IMR-90 (cell line): ENCODE measurements around the gene IL20RA. TPM values are rescaled to one million over a fixed set of nuclear protein-coding genes. Genes with fewer than 3 reads are reported as not detected.

Source experiments
- ATAC-seq: fragments of 200-7000 bp; cut with Tn5 transposase; 2 replicates; pipeline ENCODE4 v1.9.1; 2020; ENCODE audit warnings: low read depth, mild to moderate bottlenecking, moderate library complexity
- BruUV-seq: library from RNA; stranded (reverse); fragments of 400-500 nt; replicated peaks from 2 replicates; lab custom pipeline; 2021; lab: Mats Ljungman, UMichigan
- CTCF ChIA-PET: fragments of 300-600 bp; formaldehyde crosslinking; extraction: SDS; loops from one replicate; lab custom pipeline; 2021; ENCODE audit warnings: antibody characterized with exemption; lab: Yijun Ruan, JAX
- POLR2A ChIA-PET: fragments of 300-600 bp; sonication (Branson Sonifier 250); formaldehyde crosslinking; loops from one replicate; lab custom pipeline; 2022; ENCODE audit warnings: antibody characterized with exemption; ENCODE audit not compliant: unreplicated experiment; lab: Charles Lee
- DNase-seq: peaks from one replicate; pipeline ENCODE4 v3.0.0; 2013
- H2AFZ ChIP-seq: replicated peaks from 2 replicates; pipeline ENCODE3; 2013; ENCODE audit warnings: low read length, mild to moderate bottlenecking; ENCODE audit not compliant: poor library complexity
- H2AK5ac ChIP-seq: 2 replicates; pipeline ENCODE4 v1.6.1; 2013; ENCODE audit warnings: low read depth, low read length, inconsistent platforms
- H2AK9ac ChIP-seq: replicated peaks from 2 replicates; pipeline ENCODE3; 2013; ENCODE audit warnings: mild to moderate bottlenecking, low read depth, low read length, moderate library complexity; ENCODE audit not compliant: poor library complexity
- H2BK120ac ChIP-seq: 2 replicates; pipeline ENCODE4 v1.6.1; 2013; ENCODE audit warnings: low read depth, low read length, inconsistent platforms
- H2BK15ac ChIP-seq: 3 replicates; pipeline ENCODE4 v1.6.1; 2013; ENCODE audit warnings: low read depth, low read length, inconsistent platforms
- H2BK20ac ChIP-seq: 2 replicates; pipeline ENCODE4 v1.6.1; 2013; ENCODE audit warnings: low read depth, mild to moderate bottlenecking, inconsistent platforms, low read length, moderate library complexity
- H2BK5ac ChIP-seq: 2 replicates; pipeline ENCODE4 v1.6.1; 2013; ENCODE audit warnings: mild to moderate bottlenecking, low read depth, low read length, inconsistent platforms; ENCODE audit not compliant: poor library complexity, severe bottlenecking
- H3K14ac ChIP-seq: replicated peaks from 2 replicates; pipeline ENCODE4 v1.6.1; 2013; ENCODE audit warnings: low read depth, low read length, inconsistent platforms
- H3K18ac ChIP-seq: 2 replicates; pipeline ENCODE4 v1.6.1; 2013; ENCODE audit warnings: low read depth, low read length, control low read depth
- H3K23ac ChIP-seq: 2 replicates; pipeline ENCODE4 v1.6.1; 2013; ENCODE audit warnings: low read depth, low read length, inconsistent platforms
- H3K27ac ChIP-seq: 2 replicates; pipeline ENCODE4 v1.5.1; 2013; ENCODE audit warnings: mild to moderate bottlenecking, control low read depth, low read length; ENCODE audit not compliant: insufficient read depth
- H3K27me3 ChIP-seq: 2 replicates; pipeline ENCODE4 v1.6.1; 2013; ENCODE audit warnings: low read length; ENCODE audit not compliant: control insufficient read depth, insufficient read depth
- H3K36me3 ChIP-seq: 2 replicates; pipeline ENCODE4 v1.6.1; 2013; ENCODE audit warnings: low read length, mixed read lengths; ENCODE audit not compliant: control insufficient read depth, insufficient read depth
- H3K4ac ChIP-seq: 2 replicates; pipeline ENCODE4 v1.6.1; 2013; ENCODE audit warnings: low read depth, low read length, inconsistent platforms
- H3K4me1 ChIP-seq: 2 replicates; pipeline ENCODE4 v1.6.1; 2013; ENCODE audit warnings: low read length, mixed read lengths; ENCODE audit not compliant: control insufficient read depth, insufficient read depth
- H3K4me2 ChIP-seq: 2 replicates; pipeline ENCODE4 v1.6.1; 2013; ENCODE audit warnings: low read depth, mild to moderate bottlenecking, control low read depth, low read length, moderate library complexity
- H3K4me3 ChIP-seq: 2 replicates; pipeline ENCODE4 v1.5.1; 2013; ENCODE audit warnings: low read depth, mild to moderate bottlenecking, control low read depth, low read length, moderate library complexity; ENCODE audit not compliant: insufficient read depth
- H3K56ac ChIP-seq: 2 replicates; pipeline ENCODE4 v1.6.1; 2013; ENCODE audit warnings: low read length, inconsistent platforms; ENCODE audit not compliant: insufficient read depth; ENCODE audit errors: extremely low read depth
- H3K79me1 ChIP-seq, 2 experiments: 2 replicates each; pipeline ENCODE4 v1.6.1; 2013; ENCODE audit warnings: low read length in 2 of 2, inconsistent platforms in 1 of 2, low read depth in 1 of 2
- H3K9ac ChIP-seq: 2 replicates; pipeline ENCODE4 v1.6.1; 2013; ENCODE audit warnings: low read depth, low read length, control low read depth
- H3K9me1 ChIP-seq: 2 replicates; pipeline ENCODE4 v1.6.1; 2013; ENCODE audit warnings: low read length, inconsistent platforms; ENCODE audit not compliant: insufficient read depth
- H3K9me3 ChIP-seq: 2 replicates; pipeline ENCODE4 v1.6.1; 2013; ENCODE audit warnings: low read length; ENCODE audit not compliant: control insufficient read depth, insufficient read depth
- H4K20me1 ChIP-seq: 2 replicates; pipeline ENCODE4 v1.6.1; 2013; ENCODE audit warnings: low read length, inconsistent platforms; ENCODE audit not compliant: insufficient read depth
- H4K5ac ChIP-seq: 2 replicates; pipeline ENCODE4 v1.6.1; 2013; ENCODE audit warnings: mild to moderate bottlenecking, low read depth, low read length, control low read depth
- H4K8ac ChIP-seq, 2 experiments: 2 replicates each; pipeline ENCODE4 v1.6.1; 2013; ENCODE audit warnings: low read depth in 2 of 2, low read length in 2 of 2, control low read depth in 1 of 2, inconsistent platforms in 1 of 2
- H4K91ac ChIP-seq: 2 replicates; pipeline ENCODE4 v1.6.1; 2013; ENCODE audit warnings: low read depth, low read length, inconsistent platforms; ENCODE audit not compliant: insufficient read depth
- BHLHE40 ChIP-seq: fragments of 150-350 bp; IDR thresholded peaks from 2 replicates; pipeline ENCODE4 v1.6.1; 2016; ENCODE audit warnings: mild to moderate bottlenecking, low read depth, low read length
- CEBPB ChIP-seq: IDR thresholded peaks from 2 replicates; pipeline ENCODE4 v1.6.1; 2012; ENCODE audit warnings: low read depth, low read length, improper control_type of control experiment
- CHD1 ChIP-seq: IDR thresholded peaks from 2 replicates; pipeline ENCODE4 v1.6.1; 2012; ENCODE audit warnings: low read depth, low read length, improper control_type of control experiment
- FOS ChIP-seq: fragments of 150-350 bp; IDR thresholded peaks from 2 replicates; pipeline ENCODE4 v1.6.1; 2016; ENCODE audit warnings: low read depth, low read length
- MAFK ChIP-seq: IDR thresholded peaks from 2 replicates; pipeline ENCODE4 v1.6.1; 2012; ENCODE audit warnings: low read depth, low read length, improper control_type of control experiment
- MAZ ChIP-seq: IDR thresholded peaks from 2 replicates; pipeline ENCODE4 v1.6.1; 2012; ENCODE audit warnings: low read depth, mild to moderate bottlenecking, low read length, improper control_type of control experiment, moderate library complexity, borderline replicate concordance
- MXI1 ChIP-seq: IDR thresholded peaks from 2 replicates; pipeline ENCODE4 v1.6.1; 2012; ENCODE audit warnings: low read depth, mild to moderate bottlenecking, low read length, moderate library complexity, borderline replicate concordance
- NFE2L2 ChIP-seq: fragments of 150-350 bp; IDR thresholded peaks from 2 replicates; pipeline ENCODE4 v1.6.1; 2016; ENCODE audit warnings: low read depth, mild to moderate bottlenecking, low read length
- POLR2A ChIP-seq: IDR thresholded peaks from 2 replicates; pipeline ENCODE4 v1.6.1; 2012; ENCODE audit warnings: mild to moderate bottlenecking, low read depth, low read length
- RCOR1 ChIP-seq: IDR thresholded peaks from 2 replicates; pipeline ENCODE4 v1.6.1; 2012; ENCODE audit warnings: mild to moderate bottlenecking, low read length, improper control_type of control experiment; ENCODE audit not compliant: insufficient replicate concordance
- WGBS, 2 experiments: methylation state at CpG; one replicate each; pipeline versions ENCODE4 v1.1.5 to v1.1.7; 2013; ENCODE audit warnings: missing lambda C conversion rate in 2 of 2; ENCODE audit not compliant: insufficient read length in 1 of 2; ENCODE audit errors: extremely low coverage in 2 of 2; 5-methylcytosine and 5-hydroxymethylcytosine counted together
- dilution Hi-C: fragments of 300-500 bp; cut with HindIII; formaldehyde crosslinking; loops from one replicate; pipeline ENCODE4 v1.14.3; 2018; ENCODE audit warnings: low sequenced_read_pairs; ENCODE audit not compliant: unreplicated experiment
- in situ Hi-C: fragments of 300-500 bp; cut with MboI; formaldehyde crosslinking; loops from 3 replicates; pipeline ENCODE4 v1.14.3; 2019; ENCODE audit warnings: low sequenced_read_pairs, inconsistent platforms, mixed read lengths
- intact Hi-C: fragments of 100-400 bp; cut with micrococcal nuclease; formaldehyde crosslinking; loops from 2 replicates; pipeline ENCODE4 v1.10.0; 2022
- polyA plus RNA-seq, 3 experiments: library from polyadenylated mRNA; depleted of rRNA; stranded (reverse); fragments of >200 nt; gene quantifications; 2 replicates each; pipeline ENCODE4 v1.2.3, GENCODE V29; 2012; ENCODE audit warnings: low replicate concordance in 1 of 3
- total RNA-seq: library from RNA; depleted of rRNA; stranded (reverse); fragments of >200 nt; gene quantifications from 2 replicates; pipeline ENCODE4 v1.2.3, GENCODE V29; 2012
- TF ChIP-seq, protein P1 (sequence below): conservative IDR thresholded peaks from 2 replicates; pipeline ENCODE4 v1.5.1; 2012; ENCODE audit warnings: mild to moderate bottlenecking, low read depth, low read length, improper control_type of control experiment

IL20RA gene
- total and polyA plus RNA-seq, 2 of the 4 experiments (the other 2 are of a cell fraction), result 0.02 TPM; not detected in 1

- Histone ChIP-seq H4K91ac (no peak overlapping the region), H3K27me3 (peaks cover 6% of the 10 kb centered on the region; the same call in 1 of the 2 replicates), H3K4ac (no peak overlapping the region), H3K27ac (no peak overlapping the region), H4K8ac (no peak overlapping the region), H2BK120ac (no peak overlapping the region), H3K14ac (no peak overlapping the region), H3K4me3 (no peak overlapping the region), H3K79me1 (no peaks in the 10 kb centered on the region), H3K9me1 (no peaks in the 10 kb centered on the region), H3K4me2 (no peak overlapping the region), H3K56ac (no peak overlapping the region), H2BK20ac (no peak overlapping the region), H4K20me1 (no peaks in the 10 kb centered on the region), H3K18ac (no peak overlapping the region), H2AK5ac (no peak overlapping the region), H3K9ac (no peak overlapping the region), H2BK5ac (no peak overlapping the region), H4K5ac (no peak overlapping the region), H2AK9ac (no peak overlapping the region), H3K36me3 (no peaks in the 10 kb centered on the region), H2BK15ac (no peak overlapping the region), H3K9me3 (no peaks in the 10 kb centered on the region), H3K23ac (no peak overlapping the region), H3K4me1 (no peaks in the 10 kb centered on the region), H2AFZ (no peak overlapping the region)
- no peak for ATAC-seq
- CTCF ChIA-PET, result interaction anchor here (0.6 to 1.2 kb wide), 3 partner anchors 20 to 274 kb away, joined by 3 read pairs; no protein-coding TSS in a partner anchor
- WGBS, 2 experiments, result 58% methylated on average over 3 of the region's 7 CpGs; no CpG with 5 or more reads in 1 of the 2 experiments
- intact Hi-C loops (loop anchor here (2.0 kb wide), 1 partner anchor 672 kb away; no protein-coding TSS in a partner anchor), in situ Hi-C loops (no loop called here), dilution Hi-C loops (no loop called here)
- POLR2A ChIA-PET, result no interaction called here
- BruUV-seq, result no TSS peak
- no peak for DNase-seq
- TF ChIP-seq BHLHE40 (no peak), CEBPB (no peak), NFE2L2 (no peak), MAZ (no peak), RCOR1 (no peak), CHD1 (no peak), POLR2A (no peak), FOS (no peak), MAFK (no peak), MXI1 (no peak)
- TF ChIP-seq, protein P1, sequence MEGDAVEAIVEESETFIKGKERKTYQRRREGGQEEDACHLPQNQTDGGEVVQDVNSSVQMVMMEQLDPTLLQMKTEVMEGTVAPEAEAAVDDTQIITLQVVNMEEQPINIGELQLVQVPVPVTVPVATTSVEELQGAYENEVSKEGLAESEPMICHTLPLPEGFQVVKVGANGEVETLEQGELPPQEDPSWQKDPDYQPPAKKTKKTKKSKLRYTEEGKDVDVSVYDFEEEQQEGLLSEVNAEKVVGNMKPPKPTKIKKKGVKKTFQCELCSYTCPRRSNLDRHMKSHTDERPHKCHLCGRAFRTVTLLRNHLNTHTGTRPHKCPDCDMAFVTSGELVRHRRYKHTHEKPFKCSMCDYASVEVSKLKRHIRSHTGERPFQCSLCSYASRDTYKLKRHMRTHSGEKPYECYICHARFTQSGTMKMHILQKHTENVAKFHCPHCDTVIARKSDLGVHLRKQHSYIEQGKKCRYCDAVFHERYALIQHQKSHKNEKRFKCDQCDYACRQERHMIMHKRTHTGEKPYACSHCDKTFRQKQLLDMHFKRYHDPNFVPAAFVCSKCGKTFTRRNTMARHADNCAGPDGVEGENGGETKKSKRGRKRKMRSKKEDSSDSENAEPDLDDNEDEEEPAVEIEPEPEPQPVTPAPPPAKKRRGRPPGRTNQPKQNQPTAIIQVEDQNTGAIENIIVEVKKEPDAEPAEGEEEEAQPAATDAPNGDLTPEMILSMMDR, result no peak
Measured at GRCh38 chr6:136968837-136969236, 75.9 kb downstream of the IL20RA start.
